Endothelial cell (in vitro differentiated cells): ENCODE data around the gene COL7A1. TPM values are rescaled to one million over a fixed set of nuclear protein-coding genes. Genes with fewer than 3 reads are reported as not detected.

ENCODE experiments used
- DNase-seq: peaks from one replicate; pipeline ENCODE4 v3.0.0; 2021; ENCODE audit warnings: low spot score
- H3K27ac Mint-ChIP-seq: one replicate; pipeline ENCODE4 v1.8.0; 2021; ENCODE audit warnings: mixed read lengths, inconsistent platforms; ENCODE audit not compliant: unreplicated experiment
- H3K27me3 Mint-ChIP-seq: one replicate; pipeline ENCODE4 v1.8.0; 2021; ENCODE audit warnings: mild to moderate bottlenecking, moderate library complexity, mixed read lengths, inconsistent platforms; ENCODE audit not compliant: unreplicated experiment
- H3K36me3 Mint-ChIP-seq: one replicate; pipeline ENCODE4 v1.8.0; 2021; ENCODE audit warnings: mild to moderate bottlenecking, low read depth, mixed read lengths, inconsistent platforms; ENCODE audit not compliant: unreplicated experiment
- H3K4me1 Mint-ChIP-seq: one replicate; pipeline ENCODE4 v1.8.0; 2021; ENCODE audit warnings: mild to moderate bottlenecking, mixed read lengths, inconsistent platforms; ENCODE audit not compliant: unreplicated experiment
- H3K4me3 Mint-ChIP-seq: one replicate; pipeline ENCODE4 v1.8.0; 2021; ENCODE audit warnings: mild to moderate bottlenecking, mixed read lengths, inconsistent platforms; ENCODE audit not compliant: unreplicated experiment
- H3K9me3 Mint-ChIP-seq: one replicate; pipeline ENCODE4 v1.8.0; 2021; ENCODE audit warnings: mixed read lengths, inconsistent platforms; ENCODE audit not compliant: unreplicated experiment
- total RNA-seq: library from RNA; stranded (reverse); fragmentation: NEBNext Ultra II Directional; extraction: Animal tissue kit (Norgen Biotek cat#: 25700); gene quantifications from one replicate; pipeline ENCODE4 v1.2.1, GENCODE V29; 2021; ENCODE audit not compliant: unreplicated experiment
- TF ChIP-seq, protein P1 (sequence below): fragments of 200-600 bp; sonication (generic); IDR thresholded peaks from one replicate; pipeline ENCODE4 v1.5.0; 2021; ENCODE audit warnings: antibody characterized with exemption; ENCODE audit not compliant: unreplicated experiment

COL7A1 gene
- total RNA-seq, 1 donor from 2014 or later, result 5.2 TPM

- peaks cover 3% of the 10 kb centered on the region for H3K4me1 Mint-ChIP-seq
- H3K27ac Mint-ChIP-seq, result no peak overlapping the region
- no peak for DNase-seq
- no peaks in the 10 kb centered on the region for H3K9me3 Mint-ChIP-seq
- peaks cover 3% of the 10 kb centered on the region for H3K36me3 Mint-ChIP-seq
- H3K27me3 Mint-ChIP-seq, result peaks cover 6% of the 10 kb centered on the region
- no peak overlapping the region for H3K4me3 Mint-ChIP-seq
- TF ChIP-seq, protein P1, sequence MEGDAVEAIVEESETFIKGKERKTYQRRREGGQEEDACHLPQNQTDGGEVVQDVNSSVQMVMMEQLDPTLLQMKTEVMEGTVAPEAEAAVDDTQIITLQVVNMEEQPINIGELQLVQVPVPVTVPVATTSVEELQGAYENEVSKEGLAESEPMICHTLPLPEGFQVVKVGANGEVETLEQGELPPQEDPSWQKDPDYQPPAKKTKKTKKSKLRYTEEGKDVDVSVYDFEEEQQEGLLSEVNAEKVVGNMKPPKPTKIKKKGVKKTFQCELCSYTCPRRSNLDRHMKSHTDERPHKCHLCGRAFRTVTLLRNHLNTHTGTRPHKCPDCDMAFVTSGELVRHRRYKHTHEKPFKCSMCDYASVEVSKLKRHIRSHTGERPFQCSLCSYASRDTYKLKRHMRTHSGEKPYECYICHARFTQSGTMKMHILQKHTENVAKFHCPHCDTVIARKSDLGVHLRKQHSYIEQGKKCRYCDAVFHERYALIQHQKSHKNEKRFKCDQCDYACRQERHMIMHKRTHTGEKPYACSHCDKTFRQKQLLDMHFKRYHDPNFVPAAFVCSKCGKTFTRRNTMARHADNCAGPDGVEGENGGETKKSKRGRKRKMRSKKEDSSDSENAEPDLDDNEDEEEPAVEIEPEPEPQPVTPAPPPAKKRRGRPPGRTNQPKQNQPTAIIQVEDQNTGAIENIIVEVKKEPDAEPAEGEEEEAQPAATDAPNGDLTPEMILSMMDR, result no peak
Observed at GRCh38 chr3:48585411-48585810, 9.7 kb downstream of the COL7A1 start.

DNA sequence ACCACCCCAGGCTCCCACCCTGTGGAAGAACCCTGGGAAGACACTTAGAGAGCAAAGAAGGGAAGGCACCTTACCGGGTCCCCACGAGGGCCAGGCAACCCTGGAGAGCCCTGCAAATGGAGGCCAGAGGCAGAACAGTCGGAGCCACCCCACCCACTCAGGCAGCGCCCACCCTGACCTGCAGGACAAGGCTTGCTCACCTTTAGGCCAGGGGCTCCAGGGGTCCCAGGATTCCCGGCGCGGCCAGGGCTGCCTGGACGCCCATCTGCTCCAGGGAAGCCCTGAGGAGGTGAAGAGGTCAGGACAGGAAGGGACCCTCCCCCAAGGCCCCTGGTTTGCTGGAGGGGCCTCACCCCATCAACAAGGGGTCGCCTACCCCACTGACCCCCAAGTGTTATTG lies 10.3 kb downstream of the COL7A1 start:
- Mint-ChIP-seq H3K4me1 (peaks cover 3% of the 10 kb centered on the region), H3K4me3 (no peak overlapping the region), H3K9me3 (no peaks in the 10 kb centered on the region), H3K27ac (no peak overlapping the region), H3K27me3 (peaks cover 4% of the 10 kb centered on the region), H3K36me3 (peaks cover 2% of the 10 kb centered on the region)
- no peak for DNase-seq
- TF ChIP-seq, protein P1, result no peak

GRCh38 chr3:48581621-48582481 lies 13.3 kb downstream of the COL7A1 start:
- Mint-ChIP-seq H3K27me3 (peaks cover 5% of the 10 kb centered on the region), H3K36me3 (no peaks in the 10 kb centered on the region), H3K27ac (peak overlapping the region; percentile 26), H3K9me3 (no peaks in the 10 kb centered on the region), H3K4me3 (no peak overlapping the region), H3K4me1 (no peaks in the 10 kb centered on the region)
- TF ChIP-seq, protein P1, result no peak
- no peak for DNase-seq

- no peak overlapping the region for H3K27ac Mint-ChIP-seq
- DNase-seq, result no peak
- no peaks in the 10 kb centered on the region for H3K4me1 Mint-ChIP-seq
- peaks cover 4% of the 10 kb centered on the region for H3K27me3 Mint-ChIP-seq
- no peak overlapping the region for H3K4me3 Mint-ChIP-seq
- no peaks in the 10 kb centered on the region for H3K9me3 Mint-ChIP-seq
- H3K36me3 Mint-ChIP-seq, result no peaks in the 10 kb centered on the region
- TF ChIP-seq, protein P1, result no peak
Observed at GRCh38 chr3:48576647-48577046, 18.5 kb downstream of the COL7A1 start.

GRCh38 chr3:48575366-48575765 lies 19.8 kb downstream of the COL7A1 start:
- Mint-ChIP-seq H3K9me3 (no peaks in the 10 kb centered on the region), H3K27me3 (peaks cover 8% of the 10 kb centered on the region)
- TF ChIP-seq, protein P1, result no peak

More at GRCh38 chr3:48575366-48575765, 19.8 kb downstream of the COL7A1 start:
- Mint-ChIP-seq H3K36me3 (peaks cover 3% of the 10 kb centered on the region), H3K27ac (no peak overlapping the region), H3K4me3 (no peak overlapping the region), H3K4me1 (no peaks in the 10 kb centered on the region)
- DNase-seq, result no peak
